Measurements from ENCODE around the gene SMG6. TPM values are rescaled to one million over a fixed set of nuclear protein-coding genes. Genes with fewer than 3 reads are reported as not detected.
"Not testable (repeated sequence)": the region's sequence is repeated elsewhere in the genome, so short reads cannot be mapped to it uniquely, and the experiment has no call there.

Gene SMG6
- total RNA-seq, 2 donors from 2014 or later, result 48.3 to 51.6 TPM

GRCh38 chr17:2024572-2025219, 278.9 kb downstream of the SMG6 start:
- Mint-ChIP-seq H3K4me1 (peaks cover 12% of the 10 kb centered on the region), H3K36me3 (ENCODE audit: low read depth) (no peaks in the 10 kb centered on the region), H3K27me3 (peaks cover 14% of the 10 kb centered on the region), H3K4me3 (peak overlapping the region; percentile 87), H3K27ac (no peak overlapping the region)
- H3K9me3 ChIP-seq (ENCODE audit: control insufficient read depth, low read length, poor library complexity, severe bottlenecking), result no peaks in the 10 kb centered on the region
- peak; percentile 17 for ATAC-seq
- DNase-seq, result no peak

- H3K4me3 Mint-ChIP-seq, result peak overlapping the region; percentile 83
- DNase-seq (peak; percentile 33 to 42 (median 33)), ATAC-seq (peak; percentile 49)
- H3K27ac Mint-ChIP-seq, result no peak overlapping the region
- peaks cover 18% of the 10 kb centered on the region for H3K4me1 Mint-ChIP-seq
- peaks cover 19% of the 10 kb centered on the region for H3K27me3 Mint-ChIP-seq
- H3K9me3 ChIP-seq (ENCODE audit: control insufficient read depth, low read length, poor library complexity, severe bottlenecking), result no peaks in the 10 kb centered on the region
- H3K36me3 Mint-ChIP-seq (ENCODE audit: low read depth), result no peaks in the 10 kb centered on the region
Measured at GRCh38 chr17:2023692-2024571, 279.7 kb downstream of the SMG6 start.

- ATAC-seq (no peak), DNase-seq (no peak)
- Mint-ChIP-seq H3K4me3 (peak overlapping the region; percentile 77), H3K27ac (no peak overlapping the region), H3K4me1 (peaks cover 22% of the 10 kb centered on the region), H3K36me3 (ENCODE audit: low read depth) (no peaks in the 10 kb centered on the region), H3K27me3 (peaks cover 18% of the 10 kb centered on the region)
- H3K9me3 ChIP-seq (ENCODE audit: control insufficient read depth, low read length, poor library complexity, severe bottlenecking), result no peaks in the 10 kb centered on the region
Measured at GRCh38 chr17:2023256-2023655, 280.3 kb downstream of the SMG6 start.

GRCh38 chr17:2022647-2023240, 280.8 kb downstream of the SMG6 start:
- no peak for ATAC-seq
- H3K27ac Mint-ChIP-seq, result no peak overlapping the region
- peaks cover 24% of the 10 kb centered on the region for H3K4me1 Mint-ChIP-seq
- H3K36me3 Mint-ChIP-seq (ENCODE audit: low read depth), result no peaks in the 10 kb centered on the region
- H3K27me3 Mint-ChIP-seq, result peaks cover 22% of the 10 kb centered on the region
- H3K9me3 ChIP-seq (ENCODE audit: control insufficient read depth, low read length, poor library complexity, severe bottlenecking), result no peaks in the 10 kb centered on the region
- no peak for DNase-seq
- peak overlapping the region; percentile 66 for H3K4me3 Mint-ChIP-seq

GRCh38 chr17:2020721-2021120, 282.9 kb downstream of the SMG6 start:
- Mint-ChIP-seq H3K4me3 (no peak overlapping the region), H3K27ac (no peak overlapping the region), H3K4me1 (peaks cover 18% of the 10 kb centered on the region), H3K36me3 (ENCODE audit: low read depth) (no peaks in the 10 kb centered on the region), H3K27me3 (peaks cover 17% of the 10 kb centered on the region)
- ATAC-seq (no peak), DNase-seq (no peak)
- H3K9me3 ChIP-seq (ENCODE audit: control insufficient read depth, low read length, poor library complexity, severe bottlenecking), result no peaks in the 10 kb centered on the region

GRCh38 chr17:2019723-2020122, 283.9 kb downstream of the SMG6 start:
- Mint-ChIP-seq H3K4me1 (peaks cover 18% of the 10 kb centered on the region), H3K27me3 (peaks cover 23% of the 10 kb centered on the region), H3K27ac (no peak overlapping the region), H3K4me3 (no peak overlapping the region), H3K36me3 (ENCODE audit: low read depth) (no peaks in the 10 kb centered on the region)
- no peak for DNase-seq
- H3K9me3 ChIP-seq (ENCODE audit: control insufficient read depth, low read length, poor library complexity, severe bottlenecking), result no peaks in the 10 kb centered on the region
- ATAC-seq, result no peak

- no peak overlapping the region for H3K4me3 Mint-ChIP-seq
- no peaks in the 10 kb centered on the region for H3K9me3 ChIP-seq (ENCODE audit: control insufficient read depth, low read length, poor library complexity, severe bottlenecking)
- ATAC-seq (no peak), DNase-seq (no peak)
- H3K36me3 Mint-ChIP-seq (ENCODE audit: low read depth), result no peaks in the 10 kb centered on the region
- H3K27me3 Mint-ChIP-seq, result peaks cover 28% of the 10 kb centered on the region
- no peak overlapping the region for H3K27ac Mint-ChIP-seq
- H3K4me1 Mint-ChIP-seq, result peaks cover 18% of the 10 kb centered on the region
Measured at GRCh38 chr17:2018716-2019510, 284.7 kb downstream of the SMG6 start.

GRCh38 chr17:2017274-2017941, 286.2 kb downstream of the SMG6 start:
- H3K27ac Mint-ChIP-seq, result no peak overlapping the region
- peaks cover 19% of the 10 kb centered on the region for H3K4me1 Mint-ChIP-seq
- H3K36me3 Mint-ChIP-seq (ENCODE audit: low read depth), result no peaks in the 10 kb centered on the region
- H3K4me3 Mint-ChIP-seq, result no peak overlapping the region
- H3K27me3 Mint-ChIP-seq, result peaks cover 29% of the 10 kb centered on the region
- no peaks in the 10 kb centered on the region for H3K9me3 ChIP-seq (ENCODE audit: control insufficient read depth, low read length, poor library complexity, severe bottlenecking)
- ATAC-seq (peak; percentile 36), DNase-seq (no peak)

- peaks cover 37% of the 10 kb centered on the region for H3K27me3 Mint-ChIP-seq
- no peak for ATAC-seq
- no peak overlapping the region for H3K27ac Mint-ChIP-seq
- no peak overlapping the region for H3K4me3 Mint-ChIP-seq
- H3K4me1 Mint-ChIP-seq, result peaks cover 21% of the 10 kb centered on the region
- H3K9me3 ChIP-seq (ENCODE audit: control insufficient read depth, low read length, poor library complexity, severe bottlenecking), result no peaks in the 10 kb centered on the region
- DNase-seq, result no peak
- no peaks in the 10 kb centered on the region for H3K36me3 Mint-ChIP-seq (ENCODE audit: low read depth)
Measured at GRCh38 chr17:2016494-2016893, 287.1 kb downstream of the SMG6 start.

GRCh38 chr17:2015314-2015713, 288.3 kb downstream of the SMG6 start:
- no peaks in the 10 kb centered on the region for H3K9me3 ChIP-seq (ENCODE audit: control insufficient read depth, low read length, poor library complexity, severe bottlenecking)
- Mint-ChIP-seq H3K27me3 (peaks cover 37% of the 10 kb centered on the region), H3K4me3 (no peak overlapping the region), H3K27ac (no peak overlapping the region), H3K4me1 (peaks cover 15% of the 10 kb centered on the region), H3K36me3 (ENCODE audit: low read depth) (no peaks in the 10 kb centered on the region)
- no peak for DNase-seq
- no peak for ATAC-seq

GRCh38 chr17:2013994-2014317, 289.6 kb downstream of the SMG6 start:
- H3K4me1 Mint-ChIP-seq, result peaks cover 9% of the 10 kb centered on the region
- H3K4me3 Mint-ChIP-seq, result no peak overlapping the region
- no peak overlapping the region for H3K27ac Mint-ChIP-seq
- peaks cover 31% of the 10 kb centered on the region for H3K27me3 Mint-ChIP-seq
- DNase-seq (no peak), ATAC-seq (no peak)
- H3K36me3 Mint-ChIP-seq (ENCODE audit: low read depth), result no peaks in the 10 kb centered on the region
- H3K9me3 ChIP-seq (ENCODE audit: control insufficient read depth, low read length, poor library complexity, severe bottlenecking), result no peaks in the 10 kb centered on the region

GRCh38 chr17:2013220-2013993, 290.2 kb downstream of the SMG6 start:
- DNase-seq; H3K27ac Mint-ChIP-seq; H3K4me3 Mint-ChIP-seq; ATAC-seq; H3K9me3 ChIP-seq (ENCODE audit: control insufficient read depth, low read length, poor library complexity, severe bottlenecking); H3K36me3 Mint-ChIP-seq (ENCODE audit: low read depth); H3K4me1 Mint-ChIP-seq: not testable (repeated sequence)
- H3K27me3 Mint-ChIP-seq, result peaks cover 31% of the 10 kb centered on the region

Data from T-helper 17 cell (primary cell).